ENCODE data around the gene ROBO2. TPM values are rescaled to one million over a fixed set of nuclear protein-coding genes. Genes with fewer than 3 reads are reported as not detected.

Gene ROBO2
- not detected for total RNA-seq

GRCh38 chr3:77039606-77040171 is at the start of gene ROBO2:
Gene ROBO2 (plus strand): TSS chr3:77040099. CDS start chr3:77040786, 687 bp downstream.
- Mint-ChIP-seq H3K9me3 (peaks cover 2 to 3% of the 10 kb centered on the region in 2 donors), H3K27me3 (ENCODE audit: low read depth) (peaks cover 29% of the 10 kb centered on the region), H3K4me1 (ENCODE audit: low read depth) (no peaks in the 10 kb centered on the region), H3K36me3 (ENCODE audit: insufficient read depth in 2 of 2) (peaks cover 4 to 5% of the 10 kb centered on the region in 2 donors), H3K4me3 (peak within 1 kb of the TSS in 1 of 2 donors; percentile 31), H3K27ac (no peak within 1 kb of the TSS)
- no peak for ATAC-seq (replicated peaks in 1 of 2)
- no peak for DNase-seq

GRCh38 chr3:76990606-76991005 is 49.3 kb upstream of the ROBO2 start:
- Mint-ChIP-seq H3K4me3 (no peak overlapping the region), H3K9me3 (peaks cover 3 to 4% of the 10 kb centered on the region in 2 donors), H3K27ac (no peak overlapping the region), H3K27me3 (ENCODE audit: low read depth) (no peaks in the 10 kb centered on the region), H3K36me3 (ENCODE audit: insufficient read depth in 2 of 2) (no peaks in the 10 kb centered on the region), H3K4me1 (ENCODE audit: low read depth) (no peaks in the 10 kb centered on the region)
- ATAC-seq (replicated peaks in 1 of 2) (no peak), DNase-seq (no peak)

GRCh38 chr3:76991165-76991564 is 48.7 kb upstream of the ROBO2 start:
- DNase-seq (no peak), ATAC-seq (replicated peaks in 1 of 2) (no peak)
- no peaks in the 10 kb centered on the region for H3K27me3 Mint-ChIP-seq (ENCODE audit: low read depth)
- H3K27ac Mint-ChIP-seq: no peak overlapping the region
- H3K36me3 Mint-ChIP-seq (ENCODE audit: insufficient read depth in 2 of 2): no peaks in the 10 kb centered on the region
- H3K4me1 Mint-ChIP-seq (ENCODE audit: low read depth): no peaks in the 10 kb centered on the region
- no peak overlapping the region for H3K4me3 Mint-ChIP-seq
- peaks cover 3 to 4% of the 10 kb centered on the region in 2 donors for H3K9me3 Mint-ChIP-seq

GRCh38 chr3:76997733-76998132 is 42.2 kb upstream of the ROBO2 start:
- Mint-ChIP-seq H3K9me3 (peaks cover 0 to 2% of the 10 kb centered on the region in 2 donors), H3K4me3 (no peak overlapping the region), H3K27ac (no peak overlapping the region), H3K4me1 (ENCODE audit: low read depth) (no peaks in the 10 kb centered on the region), H3K36me3 (ENCODE audit: insufficient read depth in 2 of 2) (no peaks in the 10 kb centered on the region), H3K27me3 (ENCODE audit: low read depth) (no peaks in the 10 kb centered on the region)
- DNase-seq (no peak), ATAC-seq (replicated peaks in 1 of 2) (no peak)

- H3K4me3 Mint-ChIP-seq: no peak overlapping the region
- peaks cover 0 to 2% of the 10 kb centered on the region in 2 donors for H3K9me3 Mint-ChIP-seq
- ATAC-seq (replicated peaks in 1 of 2) (no peak), DNase-seq (no peak)
- H3K4me1 Mint-ChIP-seq (ENCODE audit: low read depth): no peaks in the 10 kb centered on the region
- no peaks in the 10 kb centered on the region for H3K27me3 Mint-ChIP-seq (ENCODE audit: low read depth)
- no peaks in the 10 kb centered on the region for H3K36me3 Mint-ChIP-seq (ENCODE audit: insufficient read depth in 2 of 2)
- H3K27ac Mint-ChIP-seq: no peak overlapping the region
Measured at GRCh38 chr3:76998555-76998954, 41.3 kb upstream of the ROBO2 start.

GRCh38 chr3:77001062-77001701 is 38.7 kb upstream of the ROBO2 start:
- peaks cover 0 to 5% of the 10 kb centered on the region in 2 donors for H3K9me3 Mint-ChIP-seq
- no peak overlapping the region for H3K27ac Mint-ChIP-seq
- DNase-seq (no peak), ATAC-seq (replicated peaks in 1 of 2) (no peak)
- H3K27me3 Mint-ChIP-seq (ENCODE audit: low read depth): no peaks in the 10 kb centered on the region
- no peaks in the 10 kb centered on the region for H3K36me3 Mint-ChIP-seq (ENCODE audit: insufficient read depth in 2 of 2)
- no peaks in the 10 kb centered on the region for H3K4me1 Mint-ChIP-seq (ENCODE audit: low read depth)
- H3K4me3 Mint-ChIP-seq: no peak overlapping the region

- no peaks in the 10 kb centered on the region for H3K27me3 Mint-ChIP-seq (ENCODE audit: low read depth)
- H3K27ac Mint-ChIP-seq: no peak overlapping the region
- no peaks in the 10 kb centered on the region for H3K36me3 Mint-ChIP-seq (ENCODE audit: insufficient read depth in 2 of 2)
- no peak for ATAC-seq (replicated peaks in 1 of 2)
- H3K9me3 Mint-ChIP-seq: peaks cover 4 to 14% of the 10 kb centered on the region in 2 donors
- H3K4me3 Mint-ChIP-seq: no peak overlapping the region
- no peak for DNase-seq
- H3K4me1 Mint-ChIP-seq (ENCODE audit: low read depth): no peaks in the 10 kb centered on the region
Measured at GRCh38 chr3:77014226-77014625, 25.7 kb upstream of the ROBO2 start.

- H3K27me3 Mint-ChIP-seq (ENCODE audit: low read depth): no peaks in the 10 kb centered on the region
- no peak for DNase-seq
- peaks cover 2 to 4% of the 10 kb centered on the region in 2 donors for H3K9me3 Mint-ChIP-seq
- H3K36me3 Mint-ChIP-seq (ENCODE audit: insufficient read depth in 2 of 2): no peaks in the 10 kb centered on the region
- no peak overlapping the region for H3K27ac Mint-ChIP-seq
- ATAC-seq (replicated peaks in 1 of 2): no peak
- H3K4me1 Mint-ChIP-seq (ENCODE audit: low read depth): no peaks in the 10 kb centered on the region
- no peak overlapping the region for H3K4me3 Mint-ChIP-seq
Measured at GRCh38 chr3:77025471-77025870, 14.4 kb upstream of the ROBO2 start.

- no peaks in the 10 kb centered on the region for H3K4me1 Mint-ChIP-seq (ENCODE audit: low read depth)
- no peaks in the 10 kb centered on the region for H3K36me3 Mint-ChIP-seq (ENCODE audit: insufficient read depth in 2 of 2)
- no peak for ATAC-seq (replicated peaks in 1 of 2)
- DNase-seq: no peak
- H3K27ac Mint-ChIP-seq: no peak overlapping the region
- no peaks in the 10 kb centered on the region for H3K27me3 Mint-ChIP-seq (ENCODE audit: low read depth)
- peaks cover 2 to 4% of the 10 kb centered on the region in 2 donors for H3K9me3 Mint-ChIP-seq
- H3K4me3 Mint-ChIP-seq: no peak overlapping the region
Measured at GRCh38 chr3:77026904-77027634, 12.8 kb upstream of the ROBO2 start.

- Mint-ChIP-seq H3K4me1 (ENCODE audit: low read depth) (no peaks in the 10 kb centered on the region), H3K36me3 (ENCODE audit: insufficient read depth in 2 of 2) (no peaks in the 10 kb centered on the region), H3K4me3 (no peak overlapping the region), H3K27ac (no peak overlapping the region), H3K27me3 (ENCODE audit: low read depth) (no peaks in the 10 kb centered on the region), H3K9me3 (peaks cover 2 to 4% of the 10 kb centered on the region in 2 donors)
- ATAC-seq (replicated peaks in 1 of 2): no peak
- no peak for DNase-seq
Measured at GRCh38 chr3:77028005-77028404, 11.9 kb upstream of the ROBO2 start.

GRCh38 chr3:77038468-77038929 is 1.4 kb upstream of the ROBO2 start:
- Mint-ChIP-seq H3K27ac (no peak overlapping the region), H3K4me3 (peak overlapping the region in 1 of 2 donors; percentile 31), H3K4me1 (ENCODE audit: low read depth) (no peaks in the 10 kb centered on the region), H3K9me3 (peaks cover 2 to 3% of the 10 kb centered on the region in 2 donors), H3K27me3 (ENCODE audit: low read depth) (peaks cover 29% of the 10 kb centered on the region), H3K36me3 (ENCODE audit: insufficient read depth in 2 of 2) (peaks cover 4 to 5% of the 10 kb centered on the region in 2 donors)
- DNase-seq (peak in 1 of 2 donors; percentile 2), ATAC-seq (replicated peaks in 1 of 2) (peak in 1 of 2 donors; percentile 28)

- no peak overlapping the region for H3K27ac Mint-ChIP-seq
- DNase-seq (no peak), ATAC-seq (replicated peaks in 1 of 2) (no peak)
- peaks cover 2 to 3% of the 10 kb centered on the region in 2 donors for H3K9me3 Mint-ChIP-seq
- H3K4me1 Mint-ChIP-seq (ENCODE audit: low read depth): no peaks in the 10 kb centered on the region
- H3K4me3 Mint-ChIP-seq: peak overlapping the region in 1 of 2 donors; percentile 31
- H3K36me3 Mint-ChIP-seq (ENCODE audit: insufficient read depth in 2 of 2): peaks cover 4 to 5% of the 10 kb centered on the region in 2 donors
- H3K27me3 Mint-ChIP-seq (ENCODE audit: low read depth): peaks cover 29% of the 10 kb centered on the region
Measured at GRCh38 chr3:77038930-77039605, 831 bp upstream of the ROBO2 start.

GRCh38 chr3:77040216-77040615 is 317 bp downstream of the ROBO2 start:
- H3K4me3 Mint-ChIP-seq: no peak overlapping the region
- H3K36me3 Mint-ChIP-seq (ENCODE audit: insufficient read depth in 2 of 2): peaks cover 4 to 5% of the 10 kb centered on the region in 2 donors

More at GRCh38 chr3:77040216-77040615, 317 bp downstream of the ROBO2 start:
- peaks cover 29% of the 10 kb centered on the region for H3K27me3 Mint-ChIP-seq (ENCODE audit: low read depth)
- H3K4me1 Mint-ChIP-seq (ENCODE audit: low read depth): no peaks in the 10 kb centered on the region
- no peak overlapping the region for H3K27ac Mint-ChIP-seq
- DNase-seq (no peak), ATAC-seq (replicated peaks in 1 of 2) (no peak)
- peaks cover 2 to 3% of the 10 kb centered on the region in 2 donors for H3K9me3 Mint-ChIP-seq

Data from activated T-cell treated with anti-CD3 and anti-CD28 coated beads, Interleukin-2, amount 50 U/mL, for 72 hours (primary cell).